Brain pericyte (primary cell): Measurements from ENCODE around the gene RGS7.
"Not testable (repeated sequence)": the region's sequence is repeated elsewhere in the genome, so short reads cannot be mapped to it uniquely, and the experiment has no call there.

Experiments
- DNase-seq: peaks from one replicate; pipeline ENCODE4 v3.0.0-alpha.2; 2012; ENCODE audit warnings: low read depth, low spot score

The RGS7 gene

GRCh38 chr1:241213139-241213538 is 143.9 kb downstream of the RGS7 start:
- DNase-seq = no peak

GRCh38 chr1:241212628-241213027 is 144.4 kb downstream of the RGS7 start:
- DNase-seq = no peak

GRCh38 chr1:241208910-241209379 is 148.1 kb downstream of the RGS7 start:
- DNase-seq = no peak

GRCh38 chr1:241203817-241204216 is 153.2 kb downstream of the RGS7 start:
- DNase-seq = no peak

- no peak for DNase-seq
Measured at GRCh38 chr1:241202401-241202800, 154.6 kb downstream of the RGS7 start.

- no peak for DNase-seq
Measured at GRCh38 chr1:241186716-241187115, 170.3 kb downstream of the RGS7 start.

GRCh38 chr1:241181971-241182370 is 175.0 kb downstream of the RGS7 start:
- DNase-seq = no peak

GRCh38 chr1:241181471-241181870 is 175.5 kb downstream of the RGS7 start:
- DNase-seq = no peak

- DNase-seq = no peak
Measured at GRCh38 chr1:241180569-241180968, 176.4 kb downstream of the RGS7 start.

- no peak for DNase-seq
Measured at GRCh38 chr1:241177660-241178059, 179.3 kb downstream of the RGS7 start.

GRCh38 chr1:241172486-241172885 is 184.5 kb downstream of the RGS7 start:
- DNase-seq = no peak

GRCh38 chr1:241171991-241172390 is 185.0 kb downstream of the RGS7 start:
- DNase-seq = no peak

- DNase-seq = no peak
Measured at GRCh38 chr1:241167121-241167630, 189.8 kb downstream of the RGS7 start.

- DNase-seq = no peak
Measured at GRCh38 chr1:241166625-241167024, 190.4 kb downstream of the RGS7 start.

- not testable (repeated sequence) for DNase-seq
Measured at GRCh38 chr1:241165256-241165655, 191.7 kb downstream of the RGS7 start.

GRCh38 chr1:241163363-241163762 is 193.6 kb downstream of the RGS7 start:
- no peak for DNase-seq

- DNase-seq = no peak
Measured at GRCh38 chr1:241161188-241161689, 195.8 kb downstream of the RGS7 start.

GRCh38 chr1:241157435-241157834 is 199.6 kb downstream of the RGS7 start:
- no peak for DNase-seq

GRCh38 chr1:241156231-241156965 is 200.6 kb downstream of the RGS7 start:
- no peak for DNase-seq

- no peak for DNase-seq
Measured at GRCh38 chr1:241145881-241146280, 211.1 kb downstream of the RGS7 start.

GRCh38 chr1:241143765-241144442 is 213.1 kb downstream of the RGS7 start:
- no peak for DNase-seq

- no peak for DNase-seq
Measured at GRCh38 chr1:241142493-241142892, 214.5 kb downstream of the RGS7 start.

- DNase-seq = not testable (repeated sequence)
Measured at GRCh38 chr1:241141646-241142045, 215.4 kb downstream of the RGS7 start.
